Upper lobe of left lung (tissue), 4 donors: Measurements from ENCODE around the gene SH2D4B.

Source experiments
- CTCF ChIP-seq, 6 experiments: fragments of 450-650 bp in 4 of 6; fragments of 200-600 bp in 2 of 6; sonication (generic) in 2 of 6; IDR thresholded peaks; one replicate each; pipeline ENCODE4 v1.5.1; 2016 to 2019; ENCODE audit warnings: antibody characterized with exemption in 6 of 6
- POLR2A ChIP-seq, 4 donors: fragments of 450-650 bp; IDR thresholded peaks; one replicate each; pipeline ENCODE4 v1.5.1; 2016 to 2017; ENCODE audit warnings: antibody characterized with exemption in 4 of 4, mild to moderate bottlenecking in 2 of 4
- POLR2AphosphoS5 ChIP-seq, 2 donors: sonication (generic); formaldehyde crosslinking; IDR thresholded peaks; one replicate each; pipeline ENCODE4 v1.5.1; 2017; ENCODE audit warnings: antibody characterized with exemption in 2 of 2

GRCh38 chr10:80642661-80643060 is 105.0 kb downstream of the SH2D4B start:
- no peak for TF ChIP-seq POLR2A (IDR thresholded peaks at IDR 0.05)
- no peak for TF ChIP-seq CTCF (IDR thresholded peaks at IDR 0.05)
- no peak for TF ChIP-seq POLR2AphosphoS5 (IDR thresholded peaks at IDR 0.05)
